Colonic mucosa (tissue), 4 donors: ENCODE data around the gene TMEM270. TPM values are rescaled to one million over a fixed set of nuclear protein-coding genes. Genes with fewer than 3 reads are reported as not detected.

Source experiments
- DNase-seq: peaks from one replicate; pipeline ENCODE4 v3.0.0-alpha.2; 2020
- H3K27ac ChIP-seq: fragments of 200-600 bp; one replicate; pipeline ENCODE4 v1.8.0; 2021
- H3K27me3 ChIP-seq: fragments of 200-600 bp; one replicate; pipeline ENCODE4 v1.8.0; 2021
- H3K36me3 ChIP-seq: fragments of 200-600 bp; one replicate; pipeline ENCODE4 v1.8.0; 2021
- H3K4me1 ChIP-seq: fragments of 200-600 bp; one replicate; pipeline ENCODE4 v1.8.0; 2021; ENCODE audit warnings: mild to moderate bottlenecking
- H3K4me3 ChIP-seq: fragments of 200-600 bp; one replicate; pipeline ENCODE4 v1.8.0; 2021
- H3K9ac ChIP-seq, 2 donors: one replicate each; pipeline ENCODE4 v1.7.0; 2013; ENCODE audit warnings: control low read depth in 2 of 2, low read depth in 2 of 2, low read length in 2 of 2
- H3K9me3 ChIP-seq: fragments of 200-600 bp; one replicate; pipeline ENCODE4 v1.8.0; 2021
- CTCF ChIP-seq: fragments of 200-600 bp; IDR thresholded peaks from one replicate; pipeline ENCODE4 v1.8.0; 2022; ENCODE audit warnings: antibody characterized with exemption, mild to moderate bottlenecking
- intact Hi-C: fragments of 100-400 bp; cut with DNase I; formaldehyde crosslinking; loops from one replicate; pipeline ENCODE4 v1.14.1; 2022
- total RNA-seq, 2 donors: library from RNA; stranded (reverse); fragmentation: NEBNext Ultra II Directional in 1 of 2; extraction: Animal tissue kit (Norgen Biotek cat#: 25700) in 1 of 2; gene quantifications; one replicate each; pipeline ENCODE4 v1.2.1, GENCODE V29; 2021
- donor health status: healthy.
- donor health status: DM: no; HTN: no; CAD: no.
- donor health status: DM: no; HTN: no; CAD: no.

The TMEM270 gene
- total RNA-seq = not detected

DNA sequence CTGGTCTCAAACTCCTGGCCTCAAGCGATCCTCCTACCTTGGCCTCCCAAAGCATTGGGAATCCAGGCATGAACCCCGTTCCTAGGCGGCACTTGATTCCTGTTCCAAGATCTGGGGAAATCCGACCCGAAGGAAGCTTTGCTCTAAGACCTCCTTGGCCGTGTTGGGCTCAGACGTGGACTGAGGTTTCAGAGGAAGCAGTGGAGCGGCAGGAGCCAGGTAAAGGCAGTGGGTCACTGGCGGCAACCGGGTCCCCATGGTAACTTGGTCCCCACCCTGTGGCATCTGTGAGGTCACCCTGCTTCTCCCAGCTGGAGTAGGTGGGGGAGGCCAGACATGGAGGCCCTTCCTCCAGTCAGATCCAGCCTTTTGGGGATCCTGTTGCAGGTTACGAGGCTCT lies at the start of gene TMEM270:
TMEM270 (plus strand) TSS at position 301 of the 400 bp plus-strand sequence; CDS start at position 337, 36 bp downstream.
- Histone ChIP-seq H3K27me3 (no peaks in the 10 kb centered on the region), H3K4me1 (no peaks in the 10 kb centered on the region), H3K27ac (no peak within 1 kb of the TSS), H3K36me3 (no peaks in the 10 kb centered on the region), H3K4me3 (no peak within 1 kb of the TSS), H3K9ac (no peak within 1 kb of the TSS), H3K9me3 (no peaks in the 10 kb centered on the region)
- no peak for TF ChIP-seq CTCF
- no peak for DNase-seq
- intact Hi-C loops = no loop called here

- intact Hi-C loops = loop anchor here (5.0 kb wide), 1 partner anchor 46 kb away; no protein-coding TSS in a partner anchor
- H3K27ac ChIP-seq = peak overlapping the region; percentile 91
Measured at GRCh38 chr7:73811760-73812168, 49.2 kb upstream of the TMEM270 start.

DNA sequence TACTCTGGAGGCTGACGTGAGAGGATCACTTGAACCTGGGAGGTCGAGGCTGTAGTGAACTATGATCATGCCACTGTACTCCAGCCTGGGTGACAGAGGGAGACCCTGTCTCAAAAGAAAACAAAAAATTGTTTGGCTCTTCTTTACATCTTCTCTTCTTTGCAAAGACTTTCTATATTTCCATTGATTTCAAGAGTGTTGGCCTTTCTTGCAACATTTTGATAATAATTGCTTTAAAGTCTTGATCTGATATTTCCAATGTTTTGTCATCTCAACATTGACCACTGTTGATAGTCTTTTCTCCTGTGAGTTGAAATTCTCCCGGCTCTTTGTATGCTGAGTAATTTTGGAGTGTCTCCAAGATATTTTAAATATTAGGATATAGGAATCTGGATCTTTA lies 48.0 kb upstream of the TMEM270 start:
- no peak for TF ChIP-seq CTCF
- intact Hi-C loops = loop anchor here (5.0 kb wide), 1 partner anchor 44 kb away; no protein-coding TSS in a partner anchor
- DNase-seq = no peak

More at GRCh38 chr7:73811760-73812168, 49.2 kb upstream of the TMEM270 start:
- Histone ChIP-seq H3K36me3 (no peaks in the 10 kb centered on the region), H3K4me3 (no peak overlapping the region), H3K4me1 (no peaks in the 10 kb centered on the region), H3K9me3 (no peaks in the 10 kb centered on the region), H3K9ac (no peak overlapping the region), H3K27me3 (no peaks in the 10 kb centered on the region)
- DNase-seq = peak; percentile 90
- TF ChIP-seq CTCF = peak; percentile 91

DNA sequence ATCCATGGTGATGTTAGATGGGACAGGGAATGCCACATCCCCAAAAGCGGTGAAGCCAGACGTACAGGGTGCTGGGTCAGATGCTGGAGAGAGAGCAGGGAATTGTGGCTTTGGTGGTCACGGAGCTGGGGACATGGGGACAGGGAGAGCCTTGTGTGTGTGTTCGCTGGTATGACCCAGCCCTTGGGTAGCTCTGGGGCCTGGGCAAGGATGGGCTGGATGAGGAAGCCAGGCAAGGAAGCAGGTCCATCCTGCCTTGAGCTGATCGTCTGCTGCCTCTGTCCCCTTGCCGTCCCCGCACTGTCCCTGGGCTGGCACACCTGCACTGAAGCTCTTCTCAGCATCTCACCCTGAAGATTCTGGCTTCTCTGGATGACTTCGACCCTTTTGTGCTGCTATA lies 45.5 kb upstream of the TMEM270 start:
- Histone ChIP-seq H3K27me3 (no peaks in the 10 kb centered on the region), H3K9ac (no peak overlapping the region), H3K27ac (no peak overlapping the region), H3K9me3 (no peaks in the 10 kb centered on the region), H3K4me3 (no peak overlapping the region), H3K36me3 (no peaks in the 10 kb centered on the region), H3K4me1 (no peaks in the 10 kb centered on the region)
- TF ChIP-seq CTCF = no peak
- intact Hi-C loops = no loop called here
- DNase-seq = peak; percentile 16

More for the DNA sequence above, 48.0 kb upstream of the TMEM270 start:
- Histone ChIP-seq H3K27me3 (no peaks in the 10 kb centered on the region), H3K4me3 (no peak overlapping the region), H3K27ac (no peak overlapping the region), H3K36me3 (no peaks in the 10 kb centered on the region), H3K4me1 (no peaks in the 10 kb centered on the region), H3K9ac (no peak overlapping the region), H3K9me3 (no peaks in the 10 kb centered on the region)

GRCh38 chr7:73817121-73817520 lies 43.8 kb upstream of the TMEM270 start:
- Histone ChIP-seq H3K27me3 (no peaks in the 10 kb centered on the region), H3K4me3 (no peak overlapping the region), H3K9ac (no peak overlapping the region), H3K9me3 (no peaks in the 10 kb centered on the region), H3K4me1 (no peaks in the 10 kb centered on the region), H3K36me3 (no peaks in the 10 kb centered on the region), H3K27ac (no peak overlapping the region)
- intact Hi-C loops = no loop called here
- no peak for TF ChIP-seq CTCF
- peak; percentile 14 for DNase-seq
